NCI-H524 (cell line): ENCODE measurements around the gene CRCP.
A peak's percentile ranks its signal among the peaks of the same experiment; 100 is the strongest.
"Not testable (repeated sequence)": the region's sequence is repeated elsewhere in the genome, so short reads cannot be mapped to it uniquely, and the experiment has no call there.

Source experiments
- DNase-seq, 2 experiments: peaks; one replicate each; lab custom pipeline; 2025; lab: John Stamatoyannopoulos, UW

Gene CRCP

DNA sequence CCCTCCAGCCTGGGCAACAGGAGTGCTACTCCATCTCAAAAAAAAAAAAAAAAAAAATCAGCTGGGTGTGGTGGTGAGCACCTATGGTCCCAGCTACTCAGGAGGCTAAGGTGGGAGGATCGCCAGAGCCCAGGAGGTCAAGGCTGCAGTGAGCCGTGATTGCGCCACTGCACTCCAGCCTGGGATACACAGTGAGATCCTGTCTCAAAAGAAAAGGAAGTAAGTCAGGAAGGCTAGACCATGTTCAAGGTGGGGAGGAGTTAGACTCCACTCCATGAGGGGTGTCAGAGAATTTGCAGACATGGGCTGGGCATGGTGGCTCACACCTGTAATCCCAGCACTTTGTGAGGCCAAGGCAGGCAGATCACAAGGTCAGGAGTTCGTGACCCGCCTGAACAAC is 6.2 kb upstream of the CRCP start:
- not testable (repeated sequence) for DNase-seq

DNA sequence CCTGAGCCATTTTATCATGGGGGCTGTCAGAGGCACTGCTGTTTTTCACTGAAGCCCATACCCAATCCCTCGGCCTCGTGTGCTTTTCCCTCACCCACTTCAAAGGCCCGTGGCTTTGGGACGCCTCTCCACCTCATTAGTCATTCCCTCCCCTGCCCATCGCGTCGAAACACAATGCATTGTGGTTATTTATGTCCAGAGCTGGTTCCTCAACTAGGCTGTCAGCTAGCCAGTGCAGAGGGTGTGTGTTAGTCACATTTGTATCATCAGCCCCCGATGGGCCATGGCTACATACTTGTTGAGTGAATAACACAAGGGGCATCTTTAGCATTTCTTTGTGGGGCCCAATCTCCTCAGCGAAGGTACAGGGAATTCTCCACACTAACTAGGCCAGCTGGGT is 3.8 kb upstream of the CRCP start:
- DNase-seq = no peak

DNA sequence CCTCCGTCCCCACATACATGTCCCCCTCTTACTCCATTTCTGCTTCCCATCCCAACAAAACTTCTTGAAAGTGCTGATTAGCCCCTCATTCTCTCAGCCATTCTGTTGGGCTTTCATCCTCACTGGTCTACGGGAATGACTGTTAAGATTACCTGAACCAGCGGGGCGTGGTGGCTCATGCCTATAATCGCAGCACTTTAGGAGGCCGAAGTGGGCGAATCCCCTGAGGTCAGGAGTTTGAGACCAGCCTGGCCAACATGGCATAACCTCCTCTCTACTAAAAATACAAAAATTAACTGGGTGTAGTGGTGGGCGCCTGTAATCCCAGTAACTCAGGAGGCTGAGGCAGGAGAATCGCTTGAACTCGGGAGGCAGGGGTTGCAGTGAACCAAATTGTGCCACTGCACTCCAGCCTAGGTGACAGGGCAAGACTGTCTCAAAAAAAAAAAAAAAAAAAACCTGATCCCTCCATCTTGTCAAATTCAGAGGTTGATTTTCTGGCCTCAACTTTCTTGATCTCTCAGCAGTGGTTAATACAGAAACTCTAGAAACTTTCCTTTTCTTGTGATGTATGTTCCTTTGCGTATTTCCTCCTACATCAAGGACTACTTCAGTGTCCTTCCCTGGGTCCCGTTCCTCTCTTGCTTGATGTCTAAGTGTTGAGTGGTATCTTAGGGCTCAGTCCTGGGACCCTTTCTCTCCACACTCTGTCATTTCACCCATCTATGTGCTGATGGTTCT is 2.2 kb downstream of the CRCP start:
- not testable (repeated sequence) for DNase-seq

DNA sequence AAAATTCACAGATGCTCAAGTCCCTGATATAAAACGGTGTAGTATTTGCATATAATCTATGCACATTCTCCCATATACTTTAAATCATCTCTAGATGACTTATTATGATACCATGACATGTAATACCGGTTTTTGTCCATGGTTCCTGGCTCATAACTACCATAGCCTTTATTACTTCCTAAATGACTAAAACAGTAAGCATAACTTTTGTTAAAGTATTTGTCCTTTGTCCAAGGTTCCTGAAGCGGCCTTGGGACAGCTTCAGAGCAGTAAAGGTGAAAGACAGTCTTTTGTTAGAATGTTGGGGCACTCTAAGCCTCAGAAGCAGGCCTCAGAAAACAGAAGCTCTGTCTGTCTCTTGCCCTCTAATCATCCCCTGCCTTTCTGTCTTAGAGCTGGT is 4.0 kb downstream of the CRCP start:
- no peak for DNase-seq

DNA sequence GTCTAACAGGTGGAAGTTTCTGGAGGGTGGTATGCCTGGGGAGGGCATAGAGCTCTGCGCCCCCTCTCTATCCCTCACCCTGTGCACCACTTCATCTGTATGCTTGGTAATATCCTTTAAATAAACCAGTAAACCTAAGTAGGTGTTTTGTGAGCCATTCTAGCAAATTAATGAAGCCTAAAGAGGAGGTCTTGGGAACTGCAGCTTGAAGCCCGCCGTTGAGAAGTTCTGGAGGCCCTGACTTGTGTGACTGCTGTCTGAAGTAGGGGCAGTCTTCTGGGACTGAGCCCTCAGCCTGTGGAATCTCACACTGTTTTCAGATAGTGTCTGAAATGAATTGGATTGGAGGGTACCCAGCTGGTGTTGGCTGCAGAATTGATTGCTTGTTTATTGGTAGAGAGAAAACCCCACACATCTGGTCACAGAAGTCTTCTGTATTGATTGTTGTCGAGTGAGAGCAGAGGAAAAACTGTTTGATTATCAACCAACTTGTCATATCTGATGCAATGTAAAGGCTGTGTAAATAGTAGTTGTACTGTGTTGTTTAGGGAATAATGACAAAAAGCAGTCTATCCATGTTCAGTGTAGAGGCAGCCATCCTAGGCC is 4.7 kb downstream of the CRCP start:
- no peak for DNase-seq

DNA sequence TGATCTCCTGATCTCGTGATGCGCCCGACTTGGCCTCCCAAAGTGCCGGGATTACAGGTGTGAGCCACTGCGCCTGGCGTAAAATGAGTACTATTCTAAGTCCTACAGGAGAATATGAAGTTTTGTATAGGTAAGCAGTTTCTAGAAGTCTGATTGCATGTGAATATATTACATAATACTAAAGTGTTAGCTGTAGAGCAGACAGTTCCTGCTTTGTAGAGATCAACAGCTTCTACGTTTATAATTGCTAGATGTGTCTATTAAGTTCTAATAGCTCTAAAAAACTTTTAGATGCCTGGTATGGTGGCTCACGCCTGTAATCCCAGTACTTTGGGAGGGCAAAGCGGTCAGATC is 8.5 kb downstream of the CRCP start:
- no peak for DNase-seq

DNA sequence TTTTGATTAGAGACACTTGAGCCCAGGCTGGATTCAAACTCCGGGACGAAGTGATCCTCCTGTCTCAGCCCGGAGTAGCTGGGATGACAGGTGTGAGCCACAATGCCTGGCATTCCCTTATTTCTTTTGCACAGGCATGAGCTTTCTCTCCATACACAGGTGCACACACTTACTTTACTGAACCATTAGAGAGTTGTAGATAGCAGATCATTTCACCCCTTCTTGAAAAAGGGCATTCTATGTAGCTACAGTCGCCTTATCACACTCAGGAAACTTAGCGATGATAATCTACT is 9.9 kb downstream of the CRCP start:
- DNase-seq = not testable (repeated sequence)

DNA sequence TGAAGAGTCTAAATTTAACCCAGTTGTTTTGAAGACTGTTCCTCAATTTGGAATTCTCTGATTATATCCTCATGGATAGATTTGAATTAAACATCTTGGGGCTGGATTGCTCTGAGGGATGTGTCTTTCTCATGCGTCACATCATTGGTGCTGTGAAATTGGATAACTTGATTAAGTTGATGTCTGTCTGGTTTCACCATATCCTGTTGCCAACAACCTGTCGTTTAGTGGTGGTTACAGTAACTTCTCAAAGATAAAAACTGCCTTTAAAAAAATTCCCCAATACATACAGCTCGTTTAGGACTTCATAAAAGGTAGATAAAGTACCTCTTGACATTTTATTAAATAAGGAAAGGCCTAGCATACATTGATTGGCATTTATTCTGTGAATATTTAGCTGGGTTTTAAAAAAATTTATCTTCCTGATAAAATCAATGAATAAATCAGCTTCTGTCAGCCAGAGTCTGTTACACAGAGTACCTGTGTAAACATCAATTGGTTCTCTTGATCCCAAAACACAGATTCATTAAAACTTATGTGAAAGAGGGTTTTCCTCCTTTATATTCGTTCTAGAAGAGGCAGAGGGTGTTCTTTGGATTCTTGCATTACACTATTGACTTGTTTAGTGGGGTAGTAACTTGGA is 10.5 kb downstream of the CRCP start:
- no peak for DNase-seq

DNA sequence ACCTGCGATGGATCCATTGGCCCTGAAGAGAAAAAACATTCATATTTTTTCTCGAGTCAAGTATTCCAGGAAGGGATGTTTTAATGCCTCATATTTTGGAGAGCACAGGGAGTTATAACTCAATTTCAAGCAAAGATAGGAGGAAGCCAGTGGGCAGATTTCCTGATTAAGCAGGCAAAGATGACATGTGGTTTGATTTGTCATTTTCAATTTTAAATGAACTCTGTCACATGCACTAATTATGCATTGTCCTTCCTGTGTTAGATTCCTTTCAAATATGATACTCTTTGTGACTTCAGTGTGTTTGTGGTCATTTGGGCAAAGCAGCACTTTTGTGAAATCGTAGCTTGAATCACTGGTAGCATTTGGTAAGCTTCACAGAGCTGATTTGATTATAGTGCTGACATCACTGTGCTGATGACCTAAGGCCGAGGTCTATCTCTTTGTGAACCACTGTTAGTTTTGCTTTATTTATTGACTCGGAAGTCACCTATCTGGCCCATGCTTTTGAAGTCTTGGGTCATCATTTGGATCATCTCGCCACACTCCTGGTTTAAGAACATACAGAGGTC is 11.2 kb downstream of the CRCP start:
- not testable (repeated sequence) for DNase-seq

DNA sequence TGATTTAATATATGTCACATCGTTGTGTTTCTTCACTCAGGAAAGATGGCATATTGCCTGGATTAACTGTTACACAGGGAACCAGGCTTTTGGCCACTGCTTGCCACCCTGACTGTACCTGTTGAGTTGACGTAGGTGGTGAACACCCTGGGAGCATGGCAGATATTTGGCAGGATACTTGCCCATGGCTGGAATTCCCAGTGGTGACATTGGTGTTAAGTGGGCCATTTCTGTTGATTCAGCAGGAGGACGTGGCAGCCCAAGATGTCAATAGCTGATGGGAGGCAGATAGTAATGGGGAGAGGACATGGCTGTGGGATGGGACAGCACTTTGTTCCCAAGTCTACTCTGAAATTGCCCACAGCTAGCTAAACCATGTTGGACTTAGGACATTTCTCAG is 12.5 kb downstream of the CRCP start:
- not testable (repeated sequence) for DNase-seq

DNA sequence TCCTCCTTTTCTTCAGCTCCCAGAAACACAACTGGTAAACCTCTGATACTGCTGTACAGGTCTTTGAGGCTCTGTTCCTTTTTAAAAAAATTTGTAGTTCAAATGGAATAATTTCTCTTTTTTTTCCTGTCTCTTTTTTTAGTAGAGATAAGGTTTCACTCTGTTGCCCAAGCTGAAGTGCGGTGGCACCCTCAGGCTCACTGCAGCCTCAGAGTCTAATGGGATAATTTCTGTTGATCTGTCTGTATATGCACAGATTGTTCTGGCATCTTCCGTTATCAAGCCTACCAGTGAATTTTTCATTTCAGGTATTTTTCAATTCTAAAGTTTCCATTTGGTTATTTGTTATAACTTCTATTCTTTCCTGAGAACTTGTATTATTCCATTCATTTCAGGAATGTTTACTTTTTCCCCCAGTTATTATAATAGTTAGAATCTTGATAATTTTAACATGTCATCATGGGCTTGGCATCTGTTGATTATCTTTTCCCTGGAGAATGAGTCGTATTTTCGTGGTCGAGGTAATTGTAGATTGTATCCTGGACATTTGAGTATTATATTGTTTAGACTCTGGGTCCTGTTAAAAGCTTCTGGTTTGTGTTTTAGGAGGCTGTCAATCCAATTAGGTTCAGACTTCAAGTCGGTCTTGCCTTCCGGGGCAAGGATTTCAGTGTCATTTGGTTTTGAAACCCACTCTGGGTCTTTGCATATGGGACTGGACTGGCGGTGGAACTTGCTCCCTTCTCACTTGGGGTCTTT is 24.5 kb downstream of the CRCP start:
- DNase-seq = no peak

DNA sequence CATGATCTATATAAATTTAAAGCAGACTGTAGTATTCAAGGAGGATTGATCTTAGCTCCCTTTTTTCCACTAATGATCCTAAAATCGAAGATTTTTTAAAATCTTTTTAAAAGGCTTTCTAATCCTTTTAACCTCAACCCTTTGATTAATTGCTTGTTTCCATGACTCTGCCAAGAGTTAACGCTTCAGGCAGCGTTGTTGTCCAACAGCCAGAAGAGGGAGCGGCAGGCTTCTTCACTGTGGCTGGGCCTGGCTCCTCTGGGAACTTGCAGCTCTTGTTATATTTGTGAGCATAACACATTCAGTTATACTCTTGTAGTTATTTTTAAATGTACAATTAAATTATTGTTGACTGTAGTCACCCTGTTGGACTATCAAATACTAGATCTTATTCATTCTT is 26.3 kb downstream of the CRCP start:
- peak in 1 of 2 experiments; percentile 53 for DNase-seq

DNA sequence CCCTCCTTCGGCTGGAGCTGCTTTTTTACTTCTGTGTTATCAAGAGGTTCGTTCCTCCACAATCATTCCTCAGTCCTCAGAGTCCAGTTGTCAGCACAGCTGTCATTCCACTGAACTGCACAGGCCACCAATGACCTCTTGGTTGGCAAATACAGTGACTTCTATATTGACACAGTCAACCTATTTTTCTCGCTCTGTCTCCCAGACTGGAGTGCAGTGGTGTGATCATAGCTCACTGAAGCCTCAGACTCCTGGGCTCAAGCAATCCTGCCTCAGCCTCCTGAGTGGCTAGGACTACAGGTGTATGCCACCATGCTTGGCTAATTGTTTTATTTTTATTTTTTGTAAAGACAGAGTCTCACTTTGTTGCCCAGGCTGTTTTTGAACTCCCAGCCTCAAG is 27.7 kb downstream of the CRCP start:
- DNase-seq = no peak

DNA sequence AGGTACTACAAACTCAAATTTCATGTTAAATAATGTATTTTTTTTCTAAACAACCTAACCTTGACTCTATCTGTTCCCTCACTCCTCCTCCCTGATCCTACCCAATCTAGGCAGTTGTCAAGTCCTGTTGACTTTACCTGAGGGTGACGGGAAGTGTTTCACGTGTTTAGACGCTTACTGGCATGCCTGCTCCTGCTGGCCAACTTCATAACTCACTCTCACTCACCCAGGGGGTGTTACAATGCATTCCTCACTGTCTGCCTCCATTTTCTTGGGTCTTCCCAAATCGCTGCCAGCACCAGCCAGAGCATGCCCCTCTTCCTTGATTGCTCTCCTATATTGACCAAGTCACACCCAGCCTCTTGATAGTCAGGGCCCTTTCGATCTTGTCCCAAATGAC is 28.3 kb downstream of the CRCP start:
- DNase-seq = peak in 1 of 2 experiments; percentile 16

DNA sequence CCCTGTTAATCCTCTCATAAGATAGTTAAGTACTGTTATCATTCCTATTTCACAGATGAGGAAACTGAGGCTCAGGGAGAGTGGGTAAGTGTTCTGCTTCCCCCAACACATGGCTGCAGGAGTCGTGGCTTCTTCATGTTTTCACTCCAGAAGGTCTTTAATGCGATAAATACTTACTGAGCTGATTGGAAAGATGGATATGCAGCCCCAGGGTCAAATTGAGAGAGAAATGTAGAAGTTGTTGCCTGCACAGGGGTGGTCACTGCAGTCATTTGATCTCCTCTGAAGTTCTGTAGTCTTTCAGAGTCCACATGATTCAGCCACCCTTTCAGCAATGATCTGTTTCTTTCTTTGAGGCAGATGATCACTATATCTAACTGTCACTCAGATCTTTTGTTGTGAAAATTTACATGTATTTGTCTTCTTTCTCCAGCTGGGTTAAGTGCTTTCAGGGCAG is 29.3 kb downstream of the CRCP start:
- DNase-seq = no peak

DNA sequence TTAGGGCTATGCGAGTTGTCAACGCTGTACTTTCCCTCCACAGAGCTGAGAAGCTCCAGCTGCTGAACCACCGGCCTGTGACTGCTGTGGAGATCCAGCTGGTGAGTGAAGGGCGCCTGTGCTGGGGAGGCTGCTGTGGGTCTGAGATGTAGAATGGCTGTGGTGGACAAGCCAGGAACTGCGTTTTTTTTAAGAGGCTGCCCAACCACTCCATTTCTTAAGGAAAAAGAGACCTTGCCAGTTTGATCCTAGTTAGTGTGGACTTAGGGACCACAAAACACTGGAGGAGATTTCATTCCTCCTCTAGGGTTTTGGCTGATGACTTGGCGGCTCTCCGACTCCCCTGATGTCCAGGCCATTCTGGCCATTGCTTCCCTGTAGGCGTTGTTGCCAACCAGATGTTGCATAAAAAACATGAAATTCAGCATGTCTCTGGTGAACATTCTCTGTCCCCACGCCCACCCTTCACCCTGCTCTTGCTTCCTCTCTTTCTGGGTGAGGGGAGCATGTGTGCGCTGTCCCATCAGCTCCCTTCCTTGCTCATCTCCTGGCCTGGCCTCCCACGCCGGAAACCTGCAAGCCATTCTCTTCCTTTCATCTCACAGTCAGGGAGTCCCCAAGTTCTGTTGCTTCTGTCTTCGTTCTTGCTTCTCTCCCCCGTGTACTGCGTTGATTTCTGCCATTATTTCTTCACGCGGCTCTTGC is 30.9 kb downstream of the CRCP start:
- DNase-seq = peak; percentile 26 to 72

DNA sequence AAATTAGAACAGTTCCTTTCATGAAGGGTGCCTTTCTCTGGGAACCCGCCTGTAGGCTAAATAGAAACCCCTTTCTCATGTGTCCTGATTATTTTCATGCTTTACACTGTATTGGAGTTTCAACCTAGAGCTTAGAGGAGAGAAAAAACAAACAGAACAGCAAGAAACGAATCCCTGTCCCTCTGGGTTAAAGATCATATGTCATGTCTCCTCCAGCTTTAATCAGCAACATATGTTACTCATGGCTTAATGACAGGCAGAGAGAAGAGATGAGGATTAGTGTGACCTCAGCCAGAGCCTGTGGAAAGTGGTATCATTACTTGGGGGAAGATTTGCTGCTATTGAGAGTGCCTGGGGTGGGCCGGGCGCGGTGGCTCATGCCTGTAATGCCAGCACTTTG is 32.1 kb downstream of the CRCP start:
- peak; percentile 87 to 94 for DNase-seq

DNA sequence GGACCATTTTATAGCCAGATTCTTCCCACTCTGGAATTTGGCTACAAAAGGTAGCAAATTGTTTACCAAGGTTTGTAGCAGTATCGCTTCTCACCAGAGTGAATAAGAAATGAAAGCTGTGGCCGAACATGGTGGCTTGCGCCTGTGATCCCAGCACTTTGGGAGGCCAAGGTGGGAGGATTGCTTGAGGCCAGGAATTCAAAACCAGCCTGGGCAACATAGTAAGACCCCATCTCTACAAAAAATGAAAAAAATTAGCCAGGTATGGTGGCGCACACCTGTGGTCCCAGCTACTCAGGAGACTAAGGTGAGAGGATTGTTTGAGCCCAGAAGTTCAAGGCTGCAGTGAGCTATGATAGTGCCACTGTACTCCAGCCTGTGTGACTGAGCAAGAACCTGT is 33.0 kb downstream of the CRCP start:
- not testable (repeated sequence) for DNase-seq

DNA sequence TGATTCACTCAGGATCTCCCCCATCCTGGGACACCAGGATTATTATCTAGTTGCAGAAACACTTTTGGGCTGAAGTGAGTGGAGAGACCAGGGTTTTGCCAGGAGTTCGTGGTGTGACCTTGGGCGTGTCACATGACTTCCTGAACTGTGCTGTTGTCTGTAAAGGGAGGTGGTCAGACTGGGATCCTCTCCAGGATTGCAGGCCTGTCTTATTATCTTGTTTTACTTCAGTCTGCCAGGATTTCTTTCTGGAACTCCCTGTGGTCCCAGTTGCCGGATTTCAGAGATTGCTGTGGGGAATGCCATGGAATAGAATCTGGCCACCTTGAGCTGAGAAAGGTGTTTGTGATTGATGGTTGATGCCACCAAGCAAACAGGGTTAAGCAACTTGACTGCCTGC is 35.8 kb downstream of the CRCP start:
- DNase-seq = no peak

DNA sequence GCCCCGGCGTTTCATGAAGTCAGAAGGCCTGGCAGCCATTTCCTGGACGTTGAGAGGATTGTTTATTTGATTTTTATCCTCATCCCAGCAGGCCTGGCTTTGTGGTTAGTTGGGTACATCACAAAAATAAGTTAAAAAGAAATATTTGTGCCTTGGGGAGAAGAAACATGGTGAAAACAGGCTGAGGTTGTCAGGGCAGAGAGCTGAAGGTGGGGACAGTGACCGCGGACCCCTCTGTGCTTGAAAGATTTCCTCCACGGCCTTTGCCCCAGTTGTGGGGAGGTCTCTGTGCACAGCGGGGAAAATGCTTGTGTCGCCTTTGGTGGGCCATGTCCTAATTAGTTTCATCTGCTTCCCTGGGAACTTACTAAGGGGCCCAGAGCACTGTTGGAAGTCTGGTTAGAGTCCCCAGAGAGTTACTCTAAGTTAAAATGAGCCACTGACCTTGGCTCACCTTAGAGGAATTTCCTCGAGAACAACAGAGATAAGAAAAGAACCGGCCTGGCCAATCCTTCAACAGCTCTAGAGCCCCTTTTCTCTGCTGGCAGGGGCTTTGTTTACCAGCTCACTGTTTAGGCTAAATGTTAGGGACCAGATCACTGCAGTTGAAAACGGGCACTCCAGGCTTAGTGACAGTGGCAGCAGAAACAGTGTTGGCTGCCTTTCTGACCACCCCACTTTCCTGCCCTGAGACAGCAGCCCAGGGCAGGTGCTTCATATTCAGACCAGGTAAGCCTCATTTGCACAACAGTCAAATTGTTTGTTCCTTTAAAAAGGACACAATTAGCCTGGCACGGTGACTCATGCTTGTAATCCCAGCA is 37.9 kb downstream of the CRCP start:
- DNase-seq = no peak

DNA sequence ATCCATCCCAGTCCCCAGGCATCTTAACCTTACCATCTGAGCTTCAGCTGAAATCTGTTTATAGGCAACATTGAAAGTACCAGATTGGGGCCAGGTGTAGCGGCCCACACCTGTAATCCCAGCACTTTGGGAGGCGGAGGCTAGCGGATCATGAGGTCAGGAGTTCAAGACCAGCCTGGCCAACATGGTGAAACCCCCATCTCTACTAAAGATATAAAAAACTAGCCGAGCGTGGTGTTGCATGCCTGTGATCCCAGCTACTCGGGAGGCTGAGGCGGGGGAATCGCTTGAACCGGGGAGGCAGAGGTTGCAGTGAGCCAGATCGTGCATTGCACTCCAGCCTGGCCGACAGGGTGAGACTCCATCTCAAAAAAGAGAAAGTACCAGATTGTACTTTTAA is 39.0 kb downstream of the CRCP start:
- no peak for DNase-seq
